Heart right ventricle (tissue), 16 donors: ENCODE results near the gene FPR1. TPM values are rescaled to one million over a fixed set of nuclear protein-coding genes. Genes with fewer than 3 reads are reported as not detected.

Experiments used
- ATAC-seq, 8 donors: fragments of 200-7000 bp; cut with Tn5 transposase; one replicate each; pipeline ENCODE4 v1.9.1; 2020; ENCODE audit warnings: mild to moderate bottlenecking in 8 of 8, moderate library complexity in 8 of 8, moderate number of reproducible peaks in 1 of 8
- DNase-seq, 2 donors: peaks; one replicate each; pipeline ENCODE4 v3.0.0-alpha.2; 2020
- H3K27ac ChIP-seq, 10 donors: fragments of 200-600 bp; sonication (generic) in 2 of 10; one replicate each; pipeline versions ENCODE4 v1.5.0 to v1.8.0; 2020 to 2022; ENCODE audit warnings: mild to moderate bottlenecking in 3 of 10
- H3K27me3 ChIP-seq, 7 donors: fragments of 200-600 bp; one replicate each; pipeline ENCODE4 v1.8.0; 2021 to 2022; ENCODE audit warnings: mild to moderate bottlenecking in 2 of 7
- H3K36me3 ChIP-seq, 9 donors: fragments of 200-600 bp; sonication (generic) in 1 of 9; one replicate each; pipeline versions ENCODE4 v1.5.0 to v1.8.0; 2020 to 2022; ENCODE audit warnings: mild to moderate bottlenecking in 2 of 9
- H3K4me1 ChIP-seq, 9 donors: fragments of 200-600 bp; sonication (generic) in 1 of 9; one replicate each; pipeline versions ENCODE4 v1.5.0 to v1.8.0; 2020 to 2022; ENCODE audit warnings: mild to moderate bottlenecking in 4 of 9
- H3K4me3 ChIP-seq, 10 donors: fragments of 200-600 bp; sonication (generic) in 2 of 10; one replicate each; pipeline versions ENCODE4 v1.5.0 to v1.8.0; 2020 to 2022; ENCODE audit warnings: mild to moderate bottlenecking in 7 of 10, moderate library complexity in 2 of 10
- H3K9me3 ChIP-seq, 11 donors: fragments of 200-600 bp in 10 of 11; sonication (generic) in 2 of 11; one replicate each; pipeline versions ENCODE4 v1.5.0 to v1.8.0; 2013 to 2022; ENCODE audit warnings: mild to moderate bottlenecking in 2 of 11, control low read depth in 1 of 11, moderate library complexity in 1 of 11
- CTCF ChIP-seq, 9 donors: fragments of 200-600 bp; sonication (generic) in 2 of 9; IDR thresholded peaks; one replicate each; pipeline versions ENCODE4 v1.5.0 to v1.8.0; 2021 to 2022; ENCODE audit warnings: antibody characterized with exemption in 9 of 9, mild to moderate bottlenecking in 5 of 9, moderate library complexity in 1 of 9
- WGBS, 2 donors: extraction: QIAGEN DNeasy Blood & Tissue Kit; methylation state at CpG; one replicate each; pipeline ENCODE4 v1.1.7; 2013; ENCODE audit warnings: inconsistent platforms in 1 of 2; 5-methylcytosine and 5-hydroxymethylcytosine counted together
- intact Hi-C, 10 donors: fragments of 100-400 bp; cut with DNase I; formaldehyde crosslinking; loops; one replicate each; pipeline versions ENCODE4 v1.11.1 to v1.14.2; 2022
- polyA plus RNA-seq, 2 donors: library from polyadenylated mRNA; stranded (reverse); fragments of 200-250 nt; gene quantifications; one replicate each; pipeline ENCODE4 v1.2.3, GENCODE V29; 2013
- total RNA-seq, 10 donors: library from RNA; stranded (reverse); fragmentation: NEBNext Ultra II Directional in 3 of 10; extraction: Animal tissue kit (Norgen Biotek cat#: 25700) in 3 of 10; gene quantifications; one replicate each; pipeline versions ENCODE4 v1.2.1 to v1.2.4, GENCODE V29; 2021 to 2023
- donor health status: Arrhythmogenic right ventricular cardiomyopathy.
- donor health status: ischemic (EF 13 %, LVEDD 7.1; RV severe dilation, severe dysfunction).
- donor health status: healthy with polysubstance abuse.
- donor health status: DM: no; HTN: yes; CAD: no.
- donor health status: DM: no; HTN: no; CAD: no.
- donor health status: ischemic (EF 25% LVEDD 6.9; RV normal size, moderate dysfunction).
- donor health status: ischemic (EF 25% LVEDD 5.7; RV mildly dilated, moderate dysfunction).
- donor health status: healthy.
- donor health status: DM: yes; HTN: yes; CAD: no.
- donor health status: Ischemic cardiomyopathy.
- donor health status: ischemic (EF 35%, LVEDD 5.7; RV mildly dilated, moderate dysfunction).
- donor health status: nonischemic (EF 11% LVEDD 7.7; RV severe dilation, severe dysfunction).
- donor health status: DM: yes; HTN: yes; CAD: no.
- donor health status: PGD.
- donor health status: ischemic (EF 29% LVEDD 5.4; RV normal size, mild dysfunction).
- donor health status: nonischemic (EF 23%, LVEDD 6.1; RV moderate dilation, normal function).

FPR1 gene
- total and polyA plus RNA-seq, 12 donors: 0.95 to 16.9 (median 3.8) TPM

- no peak for ATAC-seq
- no peak for TF ChIP-seq CTCF (IDR thresholded peaks at IDR 0.05)
- intact Hi-C loops: no loop called here
Observed at GRCh38 chr19:51737924-51738323, 13.8 kb downstream of the FPR1 start.

GRCh38 chr19:51737389-51737788 lies 14.3 kb downstream of the FPR1 start:
- Histone ChIP-seq H3K9me3 (no peaks in the 10 kb centered on the region), H3K27me3 (peaks cover 0 to 61% (median 28%) of the 10 kb centered on the region in 7 donors), H3K4me1 (peaks cover 0 to 53% (median 0%) of the 10 kb centered on the region in 9 donors), H3K4me3 (no peak overlapping the region), H3K36me3 (no peaks in the 10 kb centered on the region), H3K27ac (peak overlapping the region in 1 of 10 donors; percentile 84)
- intact Hi-C loops: no loop called here
- TF ChIP-seq CTCF (IDR thresholded peaks at IDR 0.05): no peak
- DNase-seq (no peak), ATAC-seq (no peak)
- 88 to 95% methylated on average over 3 of the region's 3 CpGs for WGBS, 2 donors

More at GRCh38 chr19:51737924-51738323, 13.8 kb downstream of the FPR1 start:
- H3K27me3 ChIP-seq: peaks cover 0 to 60% (median 24%) of the 10 kb centered on the region in 7 donors
- WGBS, 2 donors: 76 to 77% methylated on average over 2 of the region's 2 CpGs
- H3K36me3 ChIP-seq: no peaks in the 10 kb centered on the region
- peak overlapping the region in 1 of 10 donors; percentile 34 for H3K27ac ChIP-seq
- no peak overlapping the region for H3K4me3 ChIP-seq
- DNase-seq: no peak
- H3K4me1 ChIP-seq: peaks cover 0 to 57% (median 0%) of the 10 kb centered on the region in 9 donors
- H3K9me3 ChIP-seq: no peaks in the 10 kb centered on the region

DNA sequence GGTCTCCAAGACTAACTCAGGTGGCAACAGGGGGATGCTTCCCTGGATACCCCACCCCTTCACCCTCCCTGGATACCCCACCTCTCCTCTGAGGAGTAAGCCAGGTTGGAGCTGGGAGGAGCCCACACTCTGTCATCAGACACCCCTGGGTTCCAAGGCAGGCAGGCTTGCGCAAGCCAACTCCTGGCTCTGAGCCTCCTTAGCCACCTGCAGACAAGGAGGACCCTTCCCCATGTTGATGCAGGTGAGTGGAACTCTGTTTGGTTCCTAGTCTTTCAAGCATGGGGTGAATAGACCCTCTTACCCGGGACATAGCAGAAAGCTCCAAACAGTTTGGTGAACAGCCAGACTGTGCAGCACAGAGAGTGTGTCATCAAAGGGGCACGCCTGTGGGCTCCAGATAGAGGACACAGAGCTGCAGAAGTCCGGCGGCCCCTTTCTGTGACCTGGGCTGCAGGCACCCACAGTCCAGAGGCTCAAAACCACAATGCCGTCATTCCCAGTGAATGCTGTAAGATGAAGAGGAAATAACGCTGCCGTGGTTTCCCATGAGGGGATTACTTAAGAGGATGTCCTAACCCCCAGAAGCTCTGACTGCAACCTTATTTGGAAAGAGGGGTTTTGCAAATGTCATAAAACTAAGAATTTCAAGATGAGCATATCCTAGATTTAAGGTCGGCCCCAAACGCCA lies 15.8 kb downstream of the FPR1 start:
- intact Hi-C loops: no loop called here
- H3K27me3 ChIP-seq: peaks cover 0 to 64% (median 36%) of the 10 kb centered on the region in 7 donors
- no peak for TF ChIP-seq CTCF (IDR thresholded peaks at IDR 0.05)

GRCh38 chr19:51733742-51734522 lies 17.7 kb downstream of the FPR1 start:
- no peak overlapping the region for H3K4me3 ChIP-seq

More for the DNA sequence above, 15.8 kb downstream of the FPR1 start:
- Histone ChIP-seq H3K9me3 (no peaks in the 10 kb centered on the region), H3K27ac (peak overlapping the region in 2 of 10 donors; percentile 55 to 84), H3K36me3 (no peaks in the 10 kb centered on the region), H3K4me1 (peaks cover 0 to 50% (median 0%) of the 10 kb centered on the region in 9 donors), H3K4me3 (no peak overlapping the region)
- peak; percentile 42 to 93 (median 74) for ATAC-seq
- DNase-seq: peak in 1 of 2 donors; percentile 41
- 63 to 66% methylated on average over 10 of the region's 10 CpGs for WGBS, 2 donors

More at GRCh38 chr19:51733742-51734522, 17.7 kb downstream of the FPR1 start:
- ATAC-seq: no peak
- intact Hi-C loops: no loop called here
- no peaks in the 10 kb centered on the region for H3K9me3 ChIP-seq
- no peak overlapping the region for H3K27ac ChIP-seq
- no peak for DNase-seq
- peaks cover 0 to 30% (median 0%) of the 10 kb centered on the region in 9 donors for H3K4me1 ChIP-seq
- H3K36me3 ChIP-seq: no peaks in the 10 kb centered on the region
- no peak for TF ChIP-seq CTCF (IDR thresholded peaks at IDR 0.05)
- H3K27me3 ChIP-seq: peaks cover 0 to 71% (median 43%) of the 10 kb centered on the region in 7 donors
- 59 to 61% methylated on average over 7 of the region's 7 CpGs for WGBS, 2 donors
